Measurements from ENCODE around the gene GPR89A. TPM values are rescaled to one million over a fixed set of nuclear protein-coding genes. Genes with fewer than 3 reads are reported as not detected.
"Not testable (repeated sequence)": the region's sequence is repeated elsewhere in the genome, so short reads cannot be mapped to it uniquely, and the experiment has no call there.

GPR89A gene
- polyA plus RNA-seq (2012; ENCODE audit: insufficient read depth, insufficient read length): 24.0 TPM

- peak; percentile 85 for DNase-seq (ENCODE audit: low read depth, low spot score)
- peak within 1 kb of the TSS; percentile 73 for H3K4me3 ChIP-seq (ENCODE audit: low read length)
Observed at GRCh38 chr1:145607833-145608733, at the start of gene GPR89A. GPR89A (plus strand) TSS chr1:145607988; CDS start chr1:145608134, 146 bp downstream.

GRCh38 chr1:145586820-145587219 is 21.0 kb upstream of the GPR89A start:
- DNase-seq (ENCODE audit: low read depth, low spot score): not testable (repeated sequence)

GRCh38 chr1:145590806-145591205 is 17.0 kb upstream of the GPR89A start:
- DNase-seq (ENCODE audit: low read depth, low spot score): not testable (repeated sequence)

More at GRCh38 chr1:145586820-145587219, 21.0 kb upstream of the GPR89A start:
- H3K4me3 ChIP-seq (ENCODE audit: low read length): not testable (repeated sequence)

GRCh38 chr1:145592347-145592746 is 15.4 kb upstream of the GPR89A start:
- H3K4me3 ChIP-seq (ENCODE audit: low read length); DNase-seq (ENCODE audit: low read depth, low spot score): not testable (repeated sequence)

More at GRCh38 chr1:145590806-145591205, 17.0 kb upstream of the GPR89A start:
- H3K4me3 ChIP-seq (ENCODE audit: low read length): not testable (repeated sequence)

DNA sequence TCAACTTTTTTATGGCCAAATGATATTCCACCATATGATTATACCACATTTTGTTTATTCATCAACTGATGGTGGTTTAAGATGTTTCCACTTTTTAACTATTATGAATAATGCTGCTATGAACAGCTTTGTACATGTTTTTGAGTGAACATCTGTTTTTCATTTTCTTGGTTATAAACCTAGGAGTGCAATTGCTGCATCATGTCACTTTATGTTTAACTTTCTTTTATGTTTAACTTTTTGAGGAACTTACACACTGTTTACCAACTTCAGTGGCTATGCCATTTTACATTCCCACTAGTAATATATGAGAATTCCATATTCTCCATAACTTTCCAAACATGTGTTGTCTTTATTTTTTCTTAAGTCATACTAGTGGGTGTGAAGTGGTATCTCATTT is 12.4 kb upstream of the GPR89A start:
- not testable (repeated sequence) for DNase-seq (ENCODE audit: low read depth, low spot score); H3K4me3 ChIP-seq (ENCODE audit: low read length)

- H3K4me3 ChIP-seq (ENCODE audit: low read length); DNase-seq (ENCODE audit: low read depth, low spot score): not testable (repeated sequence)
Observed at GRCh38 chr1:145596236-145596635, 11.6 kb upstream of the GPR89A start.

DNA sequence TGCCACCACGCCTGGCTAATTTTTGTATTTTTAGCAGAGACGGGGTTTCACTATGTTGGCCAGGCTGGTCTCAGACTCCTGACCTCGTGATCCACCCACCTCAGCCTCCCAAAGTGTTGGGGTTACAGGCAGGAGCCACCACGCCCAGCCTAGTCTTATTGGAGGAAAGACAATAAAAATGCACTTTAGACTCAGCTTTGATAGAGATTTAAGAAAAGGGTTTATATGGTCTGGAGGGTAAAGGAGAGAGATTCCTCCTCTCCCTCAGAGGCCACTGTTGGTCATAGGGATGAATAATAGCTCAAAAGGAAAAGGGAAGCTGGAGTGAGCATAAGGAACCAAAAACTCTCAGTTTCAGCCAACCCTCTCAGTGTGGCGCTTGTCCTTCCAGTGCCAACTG is 8.4 kb upstream of the GPR89A start:
- DNase-seq (ENCODE audit: low read depth, low spot score); H3K4me3 ChIP-seq (ENCODE audit: low read length): not testable (repeated sequence)

DNA sequence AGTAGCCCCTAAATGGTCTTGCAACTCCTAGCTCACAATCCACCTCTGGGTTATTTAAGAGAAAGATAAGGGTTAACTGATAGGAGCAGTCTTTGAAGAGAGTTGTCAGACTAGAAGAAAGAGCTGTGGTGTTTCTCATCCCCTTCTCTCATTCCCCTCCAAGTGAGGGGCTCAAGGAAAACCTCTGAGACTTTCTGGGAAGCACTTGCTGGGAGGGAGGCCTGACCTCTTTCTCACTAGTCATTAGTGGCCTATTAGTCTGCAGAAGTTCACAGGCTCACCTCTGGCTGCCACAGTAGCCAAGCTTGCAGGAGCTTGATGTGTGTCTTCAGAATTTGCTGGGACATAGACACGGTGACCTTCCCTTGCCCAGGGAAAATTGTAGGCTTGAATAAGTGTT is 6.2 kb upstream of the GPR89A start:
- DNase-seq (ENCODE audit: low read depth, low spot score): no peak
- no peak overlapping the region for H3K4me3 ChIP-seq (ENCODE audit: low read length)

DNA sequence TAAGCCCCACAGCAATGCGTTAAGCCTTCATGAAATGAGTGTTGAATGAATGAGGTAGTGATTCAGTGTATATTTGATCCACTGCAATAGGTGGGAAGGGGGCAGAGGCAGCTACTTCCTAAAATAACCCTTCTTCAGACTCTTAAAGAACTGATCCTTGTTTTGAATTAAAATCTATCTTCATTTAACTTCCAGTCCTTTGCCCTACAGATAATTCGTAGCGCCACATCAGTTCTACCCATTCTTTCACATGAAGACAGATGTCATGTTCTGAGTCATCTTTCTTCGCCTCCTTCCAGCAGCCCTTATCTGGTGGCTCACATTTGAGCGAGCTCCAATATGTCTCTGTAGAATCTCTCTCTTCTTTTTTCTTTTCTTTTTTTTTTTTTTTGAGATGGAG is 948 bp upstream of the GPR89A start:
- not testable (repeated sequence) for H3K4me3 ChIP-seq (ENCODE audit: low read length); DNase-seq (ENCODE audit: low read depth, low spot score)

DNA sequence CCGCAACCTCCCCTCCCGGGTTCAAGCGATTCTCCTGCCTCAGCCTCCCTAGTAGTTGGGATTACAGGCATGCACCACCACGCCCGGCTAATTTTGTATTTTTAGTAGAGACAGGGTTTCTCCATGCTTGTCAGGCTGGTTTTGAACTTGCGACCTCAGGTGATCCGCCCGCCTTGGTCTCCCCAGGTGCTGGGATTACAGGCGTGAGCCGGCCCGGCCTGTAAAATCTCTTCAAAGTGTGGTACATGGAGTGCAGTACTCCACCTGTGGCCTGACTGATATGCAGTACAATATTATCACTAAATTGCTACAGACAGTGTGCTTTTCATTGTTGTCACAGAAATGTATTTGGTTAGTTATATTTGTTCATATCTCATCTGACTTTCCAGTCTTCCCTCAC is 499 bp upstream of the GPR89A start:
- not testable (repeated sequence) for DNase-seq (ENCODE audit: low read depth, low spot score); H3K4me3 ChIP-seq (ENCODE audit: low read length)

DNA sequence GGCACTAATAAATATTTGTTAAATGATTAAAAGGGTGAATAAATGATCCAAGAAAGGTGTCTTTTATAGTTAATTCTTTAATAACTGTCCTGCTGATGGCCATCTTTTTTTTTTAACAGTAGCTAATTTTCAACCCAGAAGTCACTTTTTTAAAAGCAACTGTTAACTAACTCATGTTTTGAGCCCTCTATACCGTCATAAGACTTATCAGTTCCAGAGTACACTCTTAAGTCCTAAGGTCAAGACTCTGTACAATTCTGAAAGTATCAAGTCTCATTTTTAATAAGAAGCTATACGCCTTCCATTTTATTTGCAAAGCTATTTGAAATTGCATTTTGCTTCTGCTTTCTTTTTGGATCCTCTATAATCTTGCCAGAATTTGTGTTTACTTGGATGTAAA is 3.0 kb downstream of the GPR89A start:
- H3K4me3 ChIP-seq (ENCODE audit: low read length); DNase-seq (ENCODE audit: low read depth, low spot score): not testable (repeated sequence)

GRCh38 chr1:145620073-145620472 is 12.3 kb downstream of the GPR89A start:
- H3K4me3 ChIP-seq (ENCODE audit: low read length); DNase-seq (ENCODE audit: low read depth, low spot score): not testable (repeated sequence)

- DNase-seq (ENCODE audit: low read depth, low spot score): not testable (repeated sequence)
Observed at GRCh38 chr1:145622177-145622576, 14.4 kb downstream of the GPR89A start.

GRCh38 chr1:145636237-145636636 is 28.4 kb downstream of the GPR89A start:
- H3K4me3 ChIP-seq (ENCODE audit: low read length); DNase-seq (ENCODE audit: low read depth, low spot score): not testable (repeated sequence)

More at GRCh38 chr1:145622177-145622576, 14.4 kb downstream of the GPR89A start:
- not testable (repeated sequence) for H3K4me3 ChIP-seq (ENCODE audit: low read length)

DNA sequence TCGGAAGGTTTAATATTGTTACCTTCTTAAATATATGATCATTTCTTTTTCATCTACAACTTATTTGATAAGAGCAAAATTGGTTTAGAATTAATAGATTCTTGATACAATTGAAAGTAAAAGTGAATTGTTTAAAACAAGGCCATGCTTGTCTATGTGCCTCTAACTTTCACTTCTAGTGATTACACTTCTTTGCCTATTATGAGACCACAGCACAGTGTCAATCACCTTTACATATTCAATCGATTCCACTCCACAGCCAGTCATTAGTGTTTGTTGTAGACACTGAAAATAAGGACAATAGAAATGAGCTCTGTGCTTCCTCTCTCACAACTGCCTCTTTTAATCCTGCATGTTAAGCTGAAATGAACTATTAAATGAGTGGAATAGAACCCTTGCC is 34.1 kb downstream of the GPR89A start:
- not testable (repeated sequence) for DNase-seq (ENCODE audit: low read depth, low spot score); H3K4me3 ChIP-seq (ENCODE audit: low read length)

GRCh38 chr1:145643990-145644389 is 36.2 kb downstream of the GPR89A start:
- DNase-seq (ENCODE audit: low read depth, low spot score); H3K4me3 ChIP-seq (ENCODE audit: low read length): not testable (repeated sequence)

DNA sequence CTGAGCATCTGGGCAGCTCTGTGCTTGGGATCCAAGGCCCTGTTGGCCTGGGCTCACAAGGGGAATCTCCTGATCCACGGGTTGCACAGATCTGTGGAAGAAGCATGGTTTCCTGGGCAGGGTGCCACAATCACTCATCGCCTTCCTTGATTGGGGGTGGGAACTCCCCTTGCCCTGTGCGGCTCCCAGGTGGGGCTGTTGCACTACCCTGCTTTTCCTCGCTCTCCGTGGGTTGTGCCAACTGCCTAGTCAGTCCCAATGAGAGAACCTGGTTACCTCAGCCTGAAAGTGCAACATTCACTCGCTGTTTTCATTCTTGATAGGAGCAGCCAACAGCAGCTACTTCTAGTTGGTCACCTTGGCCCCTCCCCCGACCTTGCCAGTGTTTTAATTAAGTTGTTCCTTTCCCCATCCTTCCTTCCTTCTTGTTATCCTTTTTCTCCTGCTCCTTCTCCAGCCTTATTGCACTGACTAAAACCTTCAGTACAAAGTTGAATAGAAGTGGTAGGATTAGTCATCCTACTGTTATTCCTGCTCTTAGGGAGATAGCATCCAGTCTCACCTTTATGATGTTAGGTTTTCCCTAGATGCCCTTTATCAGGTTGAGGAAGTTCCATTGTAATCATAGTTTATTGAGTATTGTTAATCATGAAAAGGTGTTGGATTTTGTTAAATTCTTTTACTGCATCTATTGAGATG is 48.6 kb downstream of the GPR89A start:
- not testable (repeated sequence) for DNase-seq (ENCODE audit: low read depth, low spot score); H3K4me3 ChIP-seq (ENCODE audit: low read length)

GRCh38 chr1:145662502-145662901 is 54.7 kb downstream of the GPR89A start:
- H3K4me3 ChIP-seq (ENCODE audit: low read length): not testable (repeated sequence)
- DNase-seq (ENCODE audit: low read depth, low spot score): peak; percentile 18

DNA sequence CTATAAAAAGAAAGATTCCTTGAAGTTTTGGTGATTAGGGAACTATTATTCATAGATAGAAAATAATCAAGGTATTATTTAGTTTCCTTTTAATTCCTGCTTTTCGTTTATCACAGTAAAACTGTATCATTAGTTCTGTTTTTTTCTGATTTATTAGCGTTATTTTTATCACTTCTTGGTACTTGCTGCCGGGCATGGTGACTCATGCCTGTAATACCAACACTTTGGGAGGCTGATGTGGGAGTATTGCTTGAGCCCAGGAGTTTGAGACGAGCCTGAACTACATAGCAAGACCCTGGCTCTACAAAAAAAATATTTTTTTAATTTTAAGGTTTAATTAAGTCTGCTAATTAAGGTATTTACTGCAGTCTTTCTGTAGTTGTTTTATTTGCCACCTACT is 57.2 kb downstream of the GPR89A start:
- not testable (repeated sequence) for DNase-seq (ENCODE audit: low read depth, low spot score); H3K4me3 ChIP-seq (ENCODE audit: low read length)

All from Jurkat, Clone E6-1 (cell line).